ENCODE results near the gene RNF31. TPM values are rescaled to one million over a fixed set of nuclear protein-coding genes. Genes with fewer than 3 reads are reported as not detected.

Gene RNF31
- total RNA-seq, 1 experiment from 2014 or later, result 69.6 TPM

GRCh38 chr14:24110523-24110922, 36.8 kb upstream of the RNF31 start:
- POLR2A ChIA-PET (ENCODE audit: unreplicated experiment), result interaction anchor here (0.6 kb wide), 1 partner anchor 16 kb away, joined by 5 read pairs; the partner anchor contains the start of gene PCK2

GRCh38 chr14:24113379-24113800, 33.9 kb upstream of the RNF31 start:
- Histone ChIP-seq H3F3A (ENCODE audit: low read length, unreplicated experiment) (no peaks in the 10 kb centered on the region), H3K79me2 (ENCODE audit: low read length) (peaks cover 18% of the 10 kb centered on the region), H3K4me1 (ENCODE audit: insufficient read depth, low read length) (peaks cover 21% of the 10 kb centered on the region), H3K9ac (ENCODE audit: low read length) (peak overlapping the region; percentile 86), H2AFZ (ENCODE audit: low read length) (peak overlapping the region; percentile 95), H3K9me2 (replicated peaks; ENCODE audit: low read length) (no peaks in the 10 kb centered on the region), H3K4me3 (ENCODE audit: low read length) (peak overlapping the region; percentile 96), H3K27me3 (ENCODE audit: low read length) (no peaks in the 10 kb centered on the region), H3K36me3 (ENCODE audit: low read depth, low read length) (peaks cover 5% of the 10 kb centered on the region; the same call in 1 of the 2 replicates), H3K9me3 (ENCODE audit: low read length) (no peaks in the 10 kb centered on the region), H3K4me2 (ENCODE audit: low read length) (peak overlapping the region; percentile 95), H4K20me1 (ENCODE audit: low read length) (no peaks in the 10 kb centered on the region), H3K27ac (ENCODE audit: low read length) (peak overlapping the region; percentile 90)
- ChIA-PET CTCF (no interaction called here), POLR2A (ENCODE audit: unreplicated experiment) (interaction anchor here (1.4 kb wide), 1 partner anchor 19 kb away, joined by 4 read pairs; the partner anchor contains the start of gene PCK2)
- no peak for TF ChIP-seq EZH2 (IDR thresholded peaks at IDR 0.05; ENCODE audit: low read length, unreplicated experiment)
- no peak for DNase-seq
- TSS peak; percentile 80 for BruUV-seq (replicated peaks)
- intact Hi-C loops (cut with micrococcal nuclease), result no loop called here
- no peak for ATAC-seq

More at GRCh38 chr14:24110523-24110922, 36.8 kb upstream of the RNF31 start:
- intact Hi-C loops (cut with micrococcal nuclease), result no loop called here
- H3K4me2 ChIP-seq (ENCODE audit: low read length), result no peak overlapping the region
- no peaks in the 10 kb centered on the region for H3K9me2 ChIP-seq (replicated peaks; ENCODE audit: low read length)
- H3K4me1 ChIP-seq (ENCODE audit: insufficient read depth, low read length), result peaks cover 12% of the 10 kb centered on the region
- no TSS peak for BruUV-seq (replicated peaks)
- H3K9me3 ChIP-seq (ENCODE audit: low read length), result no peaks in the 10 kb centered on the region
- H3K27ac ChIP-seq (ENCODE audit: low read length), result no peak overlapping the region
- TF ChIP-seq CTCF (conservative IDR thresholded peaks at IDR 0.05; ENCODE audit: low read depth, low read length), result no peak
- no peak for TF ChIP-seq EZH2phosphoT487 (IDR thresholded peaks at IDR 0.05; ENCODE audit: borderline replicate concordance, low read length)
- TF ChIP-seq EZH2 (IDR thresholded peaks at IDR 0.05; ENCODE audit: low read length, unreplicated experiment), result no peak
- H3K79me2 ChIP-seq (ENCODE audit: low read length), result peaks cover 3% of the 10 kb centered on the region
- CTCF ChIA-PET, result no interaction called here
- H4K20me1 ChIP-seq (ENCODE audit: low read length), result no peaks in the 10 kb centered on the region
- H3K36me3 ChIP-seq (ENCODE audit: low read depth, low read length), result no peaks in the 10 kb centered on the region
- H3F3A ChIP-seq (ENCODE audit: low read length, unreplicated experiment), result no peaks in the 10 kb centered on the region
- no peak overlapping the region for H2AFZ ChIP-seq (ENCODE audit: low read length)
- ATAC-seq (no peak), DNase-seq (no peak)
- no peaks in the 10 kb centered on the region for H3K27me3 ChIP-seq (ENCODE audit: low read length)
- no peak overlapping the region for H3K4me3 ChIP-seq (ENCODE audit: low read length)
- no peak overlapping the region for H3K9ac ChIP-seq (ENCODE audit: low read length)

GRCh38 chr14:24113801-24114531, 33.3 kb upstream of the RNF31 start:
- Histone ChIP-seq H3K27ac (ENCODE audit: low read length) (peak overlapping the region; percentile 90), H3K27me3 (ENCODE audit: low read length) (no peaks in the 10 kb centered on the region), H4K20me1 (ENCODE audit: low read length) (no peaks in the 10 kb centered on the region), H3K4me1 (ENCODE audit: insufficient read depth, low read length) (peaks cover 20% of the 10 kb centered on the region), H3K4me2 (ENCODE audit: low read length) (peak overlapping the region; percentile 95), H3K4me3 (ENCODE audit: low read length) (peak overlapping the region; percentile 96), H2AFZ (ENCODE audit: low read length) (peak overlapping the region; percentile 95), H3K79me2 (ENCODE audit: low read length) (peaks cover 18% of the 10 kb centered on the region), H3K9ac (ENCODE audit: low read length) (peak overlapping the region; percentile 86), H3K9me3 (ENCODE audit: low read length) (no peaks in the 10 kb centered on the region), H3K9me2 (replicated peaks; ENCODE audit: low read length) (no peaks in the 10 kb centered on the region), H3F3A (ENCODE audit: low read length, unreplicated experiment) (no peaks in the 10 kb centered on the region), H3K36me3 (ENCODE audit: low read depth, low read length) (peaks cover 11% of the 10 kb centered on the region; the same call in 1 of the 2 replicates)
- BruUV-seq (replicated peaks), result no TSS peak
- ATAC-seq (peak; percentile 42), DNase-seq (peak; percentile 86)
- ChIA-PET POLR2A (ENCODE audit: unreplicated experiment) (interaction anchor here (0.6 to 1.8 kb wide), 6 partner anchors 19 to 1018 kb away, joined by 3 to 17 read pairs (median 4); partner anchors contain the start of genes EMC9, PCK2, PSME2 and RNF31), CTCF (interaction anchor here (0.9 to 1.6 kb wide), 4 partner anchors 22 to 194 kb away, joined by 4 to 7 read pairs (median 4); partner anchors contain the start of genes IRF9 and PSME1)
- intact Hi-C loops (cut with micrococcal nuclease), result loop anchor here (1.0 kb wide), 3 partner anchors 27 to 47 kb away; partner anchors contain the start of genes EMC9, IRF9 and RNF31
- no peak for TF ChIP-seq EZH2 (IDR thresholded peaks at IDR 0.05; ENCODE audit: low read length, unreplicated experiment)
- TF ChIP-seq EZH2phosphoT487 (IDR thresholded peaks at IDR 0.05; ENCODE audit: borderline replicate concordance, low read length), result no peak
- no peak for TF ChIP-seq CTCF (conservative IDR thresholded peaks at IDR 0.05; ENCODE audit: low read depth, low read length)
